Gastrocnemius medialis (tissue), 4 donors: Measurements from ENCODE around the gene AKNA.

Source experiments
- CTCF ChIP-seq, 5 experiments: fragments of 450-650 bp in 3 of 5; fragments of 200-600 bp in 2 of 5; sonication (generic) in 2 of 5; IDR thresholded peaks in 4 of 5; conservative IDR thresholded peaks in 1 of 5; 1 replicate in 4 of 5; 2 replicates in 1 of 5; pipeline ENCODE4 v1.5.1; 2016 to 2019; ENCODE audit warnings: antibody characterized with exemption in 5 of 5, mild to moderate bottlenecking in 3 of 5, moderate library complexity in 3 of 5
- POLR2A ChIP-seq, 2 donors: fragments of 450-650 bp; IDR thresholded peaks; one replicate each; pipeline ENCODE4 v1.6.1; 2017; ENCODE audit warnings: antibody characterized with exemption in 2 of 2, mild to moderate bottlenecking in 2 of 2, moderate library complexity in 2 of 2

DNA sequence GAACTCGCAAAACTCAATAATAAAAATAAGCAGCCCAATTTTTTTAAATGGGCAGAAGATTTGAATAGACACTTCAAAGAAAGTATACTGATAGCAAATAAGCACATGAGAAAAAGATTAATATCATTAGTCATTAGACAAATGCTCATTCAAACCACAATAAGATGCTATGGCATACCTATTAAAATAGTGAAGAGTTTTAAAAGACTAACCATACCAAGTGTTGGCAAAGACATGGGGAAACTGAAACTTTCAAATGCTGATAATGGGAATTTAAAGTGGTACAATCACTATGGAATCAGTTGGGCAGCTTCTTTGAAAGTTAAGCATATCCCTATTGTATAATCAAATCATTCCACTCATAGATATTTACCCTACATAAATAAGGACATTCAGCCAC is 91.4 kb downstream of the AKNA start:
- TF ChIP-seq CTCF (IDR thresholded peaks at IDR 0.05 in 4 of 5, conservative IDR thresholded peaks at IDR 0.05 in 1 of 5) (no peak), POLR2A (IDR thresholded peaks at IDR 0.05) (no peak)
